Rectal smooth muscle tissue (tissue), 1 donor: Measurements from ENCODE around the gene EGFL8.

Experiments
- H3K27ac ChIP-seq: one replicate; pipeline ENCODE4 v1.7.0; 2013; ENCODE audit warnings: low read depth, low read length, inconsistent platforms
- H3K27me3 ChIP-seq: one replicate; pipeline ENCODE4 v1.7.0; 2013; ENCODE audit warnings: low read length; ENCODE audit not compliant: control insufficient read depth, insufficient read depth
- H3K36me3 ChIP-seq: one replicate; pipeline ENCODE4 v1.7.0; 2013; ENCODE audit warnings: low read length; ENCODE audit not compliant: control insufficient read depth, insufficient read depth
- H3K4me1 ChIP-seq: one replicate; pipeline ENCODE4 v1.7.0; 2013; ENCODE audit warnings: low read length; ENCODE audit not compliant: control insufficient read depth, insufficient read depth
- H3K4me3 ChIP-seq: one replicate; pipeline ENCODE4 v1.7.0; 2013; ENCODE audit warnings: low read length
- H3K9ac ChIP-seq: one replicate; pipeline ENCODE4 v1.7.0; 2013; ENCODE audit warnings: low read length

Gene EGFL8

GRCh38 chr6:32164295-32164694 lies at the start of gene EGFL8:
Gene EGFL8 (plus strand): TSS chr6:32164595. CDS start chr6:32166166, 1,571 bp downstream.
- Histone ChIP-seq H3K27me3 (no peaks in the 10 kb centered on the region), H3K36me3 (peaks cover 25% of the 10 kb centered on the region), H3K9ac (no peak within 1 kb of the TSS), H3K27ac (peak within 1 kb of the TSS; percentile 61), H3K4me1 (no peaks in the 10 kb centered on the region), H3K4me3 (no peak within 1 kb of the TSS)

GRCh38 chr6:32114796-32115195 lies 49.6 kb upstream of the EGFL8 start:
- Histone ChIP-seq H3K27me3 (no peaks in the 10 kb centered on the region), H3K36me3 (peaks cover 31% of the 10 kb centered on the region), H3K27ac (peak overlapping the region; percentile 33), H3K4me3 (no peak overlapping the region), H3K9ac (no peak overlapping the region), H3K4me1 (peaks cover 21% of the 10 kb centered on the region)

- Histone ChIP-seq H3K4me3 (no peak overlapping the region), H3K27me3 (no peaks in the 10 kb centered on the region), H3K4me1 (peaks cover 19% of the 10 kb centered on the region), H3K27ac (peak overlapping the region; percentile 13), H3K36me3 (peaks cover 32% of the 10 kb centered on the region), H3K9ac (no peak overlapping the region)
Observed at GRCh38 chr6:32115623-32116022, 48.8 kb upstream of the EGFL8 start.

GRCh38 chr6:32116674-32117073 lies 47.7 kb upstream of the EGFL8 start:
- H3K4me3 ChIP-seq, result no peak overlapping the region
- peaks cover 14% of the 10 kb centered on the region for H3K4me1 ChIP-seq
- H3K27ac ChIP-seq, result no peak overlapping the region
- H3K27me3 ChIP-seq, result no peaks in the 10 kb centered on the region
- no peak overlapping the region for H3K9ac ChIP-seq
- H3K36me3 ChIP-seq, result peaks cover 37% of the 10 kb centered on the region

- H3K4me1 ChIP-seq, result peaks cover 8% of the 10 kb centered on the region
- no peaks in the 10 kb centered on the region for H3K27me3 ChIP-seq
- peaks cover 41% of the 10 kb centered on the region for H3K36me3 ChIP-seq
- no peak overlapping the region for H3K4me3 ChIP-seq
- H3K9ac ChIP-seq, result no peak overlapping the region
- no peak overlapping the region for H3K27ac ChIP-seq
Observed at GRCh38 chr6:32117461-32117860, 46.9 kb upstream of the EGFL8 start.

- Histone ChIP-seq H3K4me3 (no peak overlapping the region), H3K27ac (peak overlapping the region; percentile 14), H3K9ac (no peak overlapping the region), H3K27me3 (no peaks in the 10 kb centered on the region), H3K36me3 (peaks cover 44% of the 10 kb centered on the region), H3K4me1 (no peaks in the 10 kb centered on the region)
Observed at GRCh38 chr6:32118782-32119628, 45.4 kb upstream of the EGFL8 start.

- Histone ChIP-seq H3K36me3 (peaks cover 42% of the 10 kb centered on the region), H3K27ac (no peak overlapping the region)
Observed at GRCh38 chr6:32120573-32121059, 43.8 kb upstream of the EGFL8 start.

GRCh38 chr6:32123681-32124080 lies 40.7 kb upstream of the EGFL8 start:
- Histone ChIP-seq H3K27ac (no peak overlapping the region), H3K27me3 (no peaks in the 10 kb centered on the region), H3K4me3 (no peak overlapping the region), H3K4me1 (peaks cover 3% of the 10 kb centered on the region), H3K9ac (no peak overlapping the region), H3K36me3 (peaks cover 24% of the 10 kb centered on the region)

More at GRCh38 chr6:32120573-32121059, 43.8 kb upstream of the EGFL8 start:
- Histone ChIP-seq H3K9ac (no peak overlapping the region), H3K27me3 (no peaks in the 10 kb centered on the region), H3K4me3 (no peak overlapping the region), H3K4me1 (no peaks in the 10 kb centered on the region)

- no peaks in the 10 kb centered on the region for H3K27me3 ChIP-seq
- no peak overlapping the region for H3K27ac ChIP-seq
- H3K9ac ChIP-seq, result no peak overlapping the region
- H3K36me3 ChIP-seq, result peaks cover 14% of the 10 kb centered on the region
- peak overlapping the region; percentile 88 for H3K4me3 ChIP-seq
- H3K4me1 ChIP-seq, result peaks cover 14% of the 10 kb centered on the region
Observed at GRCh38 chr6:32126880-32127279, 37.5 kb upstream of the EGFL8 start.

- peak overlapping the region; percentile 47 for H3K9ac ChIP-seq
- no peaks in the 10 kb centered on the region for H3K27me3 ChIP-seq
- peak overlapping the region; percentile 88 for H3K4me3 ChIP-seq
- no peak overlapping the region for H3K27ac ChIP-seq
- peaks cover 14% of the 10 kb centered on the region for H3K4me1 ChIP-seq
- peaks cover 11% of the 10 kb centered on the region for H3K36me3 ChIP-seq
Observed at GRCh38 chr6:32127409-32127716, 37.0 kb upstream of the EGFL8 start.

- no peaks in the 10 kb centered on the region for H3K27me3 ChIP-seq
- peaks cover 14% of the 10 kb centered on the region for H3K4me1 ChIP-seq
- peak within 1 kb of the TSS; percentile 78 for H3K27ac ChIP-seq
- peak within 1 kb of the TSS; percentile 88 for H3K4me3 ChIP-seq
- peaks cover 8% of the 10 kb centered on the region for H3K36me3 ChIP-seq
- peak within 1 kb of the TSS; percentile 47 for H3K9ac ChIP-seq
Observed at GRCh38 chr6:32127717-32128592, 36.4 kb upstream of the EGFL8 start, which contains the start of gene ATF6B. Gene ATF6B (minus strand): TSS chr6:32128246. CDS start chr6:32128207, 39 bp downstream.

- H3K27me3 ChIP-seq, result no peaks in the 10 kb centered on the region
- peak overlapping the region; percentile 81 for H3K4me3 ChIP-seq
- H3K9ac ChIP-seq, result no peak overlapping the region
- peaks cover 8% of the 10 kb centered on the region for H3K36me3 ChIP-seq
- peaks cover 14% of the 10 kb centered on the region for H3K4me1 ChIP-seq
- peak overlapping the region; percentile 4 for H3K27ac ChIP-seq
Observed at GRCh38 chr6:32128751-32129296, 35.6 kb upstream of the EGFL8 start.
